Head of caudate nucleus (tissue), 42 donors: ENCODE measurements around the gene PLXDC1.
A peak's percentile ranks its signal among the peaks of the same experiment; 100 is the strongest.
"Not testable (repeated sequence)": the region's sequence is repeated elsewhere in the genome, so short reads cannot be mapped to it uniquely, and the experiment has no call there.

Experiments
- DNase-seq, 42 donors: peaks; one replicate each; pipeline versions ENCODE4 v3.0.0 to v3.0.0-alpha.2; 2020 to 2021; ENCODE audit warnings: mixed read lengths in 7 of 42
- intact Hi-C: fragments of 100-400 bp; cut with DNase I; formaldehyde crosslinking; loops from one replicate; pipeline ENCODE4 v1.15.0; 2022

Gene PLXDC1

DNA sequence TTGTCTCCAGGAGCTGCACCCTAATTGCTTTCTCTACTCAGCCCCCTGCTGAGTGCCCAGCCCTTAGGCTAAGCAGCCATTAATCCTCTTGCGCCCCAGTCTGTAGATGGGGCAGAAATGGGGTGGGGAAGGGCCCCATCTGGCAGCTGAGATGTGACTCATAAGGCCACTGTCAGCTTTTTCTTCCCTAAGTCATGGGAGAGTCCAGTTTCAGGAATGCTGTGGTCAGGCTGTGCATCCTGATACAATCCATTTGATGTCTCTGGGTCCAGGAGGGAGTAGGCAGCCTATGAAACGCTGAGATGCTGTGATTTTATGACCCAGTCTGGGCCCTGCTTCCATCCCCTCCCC lies 12.3 kb downstream of the PLXDC1 start:
- intact Hi-C loops, result no loop called here
- DNase-seq, result no peak

DNA sequence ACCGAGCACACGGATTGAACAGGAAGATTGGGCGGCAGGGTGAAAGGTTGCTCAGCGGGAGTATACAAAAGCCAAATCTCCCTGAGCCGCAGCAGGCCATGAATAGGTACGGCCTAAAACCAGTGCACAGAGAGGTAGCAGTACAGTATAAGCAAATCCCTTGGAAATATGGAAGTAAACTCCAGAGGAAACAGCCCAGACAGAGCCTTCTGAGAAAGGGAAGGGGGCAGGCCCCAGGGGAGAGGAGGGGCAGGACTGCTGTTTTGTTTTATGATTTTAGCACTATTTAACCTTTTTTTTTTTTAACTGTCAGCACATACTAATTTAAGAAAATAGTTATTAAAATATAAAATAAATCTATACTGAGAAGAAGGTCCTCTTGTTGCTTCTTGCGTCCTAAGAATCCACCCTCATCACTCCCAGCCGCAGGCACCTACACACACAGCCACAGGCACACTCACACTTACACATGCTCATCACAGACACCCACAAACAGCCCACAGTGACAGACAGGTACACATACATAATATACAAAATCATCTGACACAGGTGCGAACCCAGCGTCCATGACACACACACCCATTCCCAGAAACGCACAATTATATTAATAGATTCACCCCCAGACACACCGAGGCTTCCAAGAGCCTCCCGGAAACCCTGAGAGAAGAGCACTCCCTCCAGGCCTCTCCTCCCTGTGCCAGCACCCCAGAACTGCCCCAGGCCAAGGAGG lies 12.8 kb downstream of the PLXDC1 start:
- peak in 9 of 42 donors; percentile 22 to 61 (median 37) for DNase-seq
- intact Hi-C loops, result no loop called here

DNA sequence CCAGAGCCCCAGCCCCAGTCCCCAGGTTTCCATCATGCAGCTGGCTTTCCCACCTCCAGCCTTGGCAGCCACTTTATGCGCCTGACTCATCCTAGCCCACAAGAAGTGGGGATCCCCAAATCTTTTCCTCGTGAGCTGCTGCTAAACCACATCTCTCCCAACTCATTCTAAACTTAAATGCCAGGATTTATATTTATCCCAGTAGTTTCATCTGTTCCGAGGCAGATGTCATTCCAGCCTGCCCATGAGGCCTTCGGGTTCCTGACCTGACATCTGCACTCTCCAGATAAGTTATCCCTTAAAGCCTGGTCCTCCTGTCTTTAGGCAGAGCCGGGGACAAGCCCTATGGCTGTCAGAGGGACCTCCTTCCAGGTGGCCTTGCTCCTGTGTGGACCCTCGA lies 16.6 kb downstream of the PLXDC1 start:
- DNase-seq, result no peak
- intact Hi-C loops, result no loop called here

DNA sequence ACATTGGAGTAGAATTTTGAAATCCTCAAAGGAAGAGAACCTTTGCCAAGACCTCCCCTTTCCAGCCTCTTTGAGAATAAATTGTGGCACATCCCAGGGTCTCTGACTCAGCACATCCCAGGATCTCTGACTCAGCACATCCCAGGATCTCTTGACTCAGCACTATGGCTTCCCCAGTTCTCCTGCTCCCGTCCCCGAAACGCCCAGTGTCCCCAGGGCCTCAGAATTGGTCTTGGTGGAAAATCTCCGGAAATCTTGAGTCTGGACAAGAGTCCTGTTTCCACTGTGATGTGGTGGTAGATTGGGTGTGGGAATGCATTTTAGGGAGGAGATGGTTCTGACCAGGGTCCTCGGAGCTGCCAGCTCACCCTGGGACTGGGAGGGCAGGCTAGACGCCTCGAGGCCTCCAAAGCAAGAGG lies 19.2 kb downstream of the PLXDC1 start:
- intact Hi-C loops, result no loop called here
- no peak for DNase-seq

DNA sequence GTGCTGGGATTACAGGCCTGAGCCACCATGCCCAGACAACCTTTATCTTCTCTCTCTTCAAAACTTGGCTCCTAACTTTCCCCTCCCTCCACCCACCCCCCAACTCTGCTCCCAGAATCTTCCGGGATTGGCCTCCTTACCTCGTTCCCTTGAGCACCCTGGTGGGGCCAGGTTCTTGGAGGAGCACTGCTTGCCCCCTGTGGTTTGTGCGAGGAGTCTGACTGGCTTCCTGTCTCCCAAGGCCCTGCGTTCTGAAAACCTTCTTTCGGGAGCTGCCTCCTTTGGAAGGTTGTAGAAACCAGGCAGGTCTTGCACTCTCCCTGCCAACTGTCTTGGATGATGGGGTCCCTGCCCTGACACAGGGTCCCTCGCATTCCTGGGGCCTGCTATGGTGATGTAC lies 19.8 kb downstream of the PLXDC1 start:
- DNase-seq, result no peak
- intact Hi-C loops, result no loop called here

DNA sequence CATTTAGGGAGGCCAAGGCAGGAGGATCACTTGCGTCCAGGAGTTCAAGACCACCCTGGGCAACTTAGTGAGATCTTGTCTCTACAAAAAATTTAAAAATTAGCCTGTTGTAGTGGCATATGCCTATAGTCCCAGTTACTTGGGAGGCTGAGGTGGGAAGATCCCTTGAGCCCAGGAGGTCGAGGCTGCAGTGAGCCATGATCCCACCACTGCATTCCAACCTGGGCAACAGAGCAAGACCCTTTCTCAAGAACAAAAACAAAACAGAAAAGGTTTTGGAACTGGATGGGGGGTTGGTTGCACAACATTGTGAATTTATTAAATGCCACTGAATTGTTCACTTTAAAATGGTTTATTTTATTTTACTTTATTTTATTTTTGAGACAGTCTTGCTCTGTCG lies 21.2 kb downstream of the PLXDC1 start:
- intact Hi-C loops, result no loop called here
- DNase-seq, result no peak

DNA sequence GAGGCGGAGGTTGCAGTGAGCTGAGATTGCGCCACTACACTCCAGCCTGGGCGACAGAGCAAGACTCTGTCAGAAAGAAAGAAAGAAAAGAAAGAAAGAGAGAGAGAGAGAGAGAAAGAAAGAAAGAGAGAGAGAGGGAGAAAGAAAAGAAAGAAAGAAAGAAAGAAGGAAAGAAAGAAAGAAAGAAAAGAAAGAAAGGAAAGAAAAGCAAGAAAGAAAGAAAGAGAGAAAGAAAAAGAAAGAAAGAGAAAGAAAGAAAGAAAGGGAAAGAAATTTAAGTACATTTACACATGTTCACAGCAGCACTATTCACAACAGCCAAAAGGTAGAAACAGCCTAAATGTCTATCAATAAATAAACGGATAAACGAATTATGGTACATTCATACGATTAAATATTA lies 21.9 kb downstream of the PLXDC1 start:
- DNase-seq, intact Hi-C loops: not testable (repeated sequence)

DNA sequence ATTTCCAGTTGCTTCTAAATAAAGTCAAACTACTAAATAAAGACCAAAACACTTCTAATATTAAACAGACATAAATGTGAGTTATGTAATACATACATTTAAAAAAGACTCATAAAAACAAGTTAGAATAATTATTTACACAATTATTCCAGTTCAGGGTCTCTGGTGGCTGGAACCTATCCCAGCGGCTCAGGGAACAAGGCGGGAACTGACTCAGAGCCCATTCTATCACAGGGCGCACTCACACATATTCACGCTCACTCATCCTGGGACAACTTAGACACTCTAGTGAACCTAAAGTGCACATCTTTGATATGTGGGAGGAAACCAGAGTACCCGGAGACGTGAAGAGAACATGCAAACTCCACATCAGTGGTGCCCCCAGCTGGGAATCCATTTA lies 25.0 kb downstream of the PLXDC1 start:
- no peak for DNase-seq

DNA sequence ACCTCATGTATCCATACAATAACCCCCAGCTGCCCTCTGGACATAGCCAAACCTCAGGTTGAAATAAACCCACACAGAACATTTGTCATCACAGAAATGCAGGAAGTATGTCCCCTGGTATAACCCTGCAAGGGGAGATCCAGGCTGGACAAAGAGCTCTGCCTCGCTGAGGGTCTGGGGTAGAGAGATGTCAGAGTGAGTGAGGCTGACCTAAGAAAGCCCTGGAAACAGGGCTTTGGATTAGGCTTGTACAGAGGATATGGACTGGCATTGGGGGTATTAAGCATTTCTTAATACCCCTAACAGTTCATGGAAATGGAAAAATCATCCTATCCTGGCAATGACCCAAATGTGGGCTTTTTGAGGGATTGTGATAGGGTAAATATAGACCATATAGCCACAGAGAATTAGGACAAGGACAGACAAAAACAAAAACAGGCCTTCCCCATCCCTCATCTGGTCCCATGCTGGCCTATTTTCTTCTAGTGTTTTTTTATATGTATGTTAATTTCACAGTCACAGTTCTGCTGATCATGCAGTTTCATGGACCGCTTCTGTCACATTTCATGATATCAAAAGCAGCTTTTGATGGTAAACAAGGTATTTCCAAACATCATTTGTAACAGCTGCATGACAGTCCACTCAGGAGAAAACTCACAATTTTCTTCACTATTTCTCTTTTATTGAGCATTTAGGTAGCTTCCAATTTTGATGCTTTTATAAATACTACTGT lies 26.1 kb downstream of the PLXDC1 start:
- no peak for DNase-seq
- intact Hi-C loops, result no loop called here

More for the DNA sequence above, 25.0 kb downstream of the PLXDC1 start:
- intact Hi-C loops, result no loop called here

DNA sequence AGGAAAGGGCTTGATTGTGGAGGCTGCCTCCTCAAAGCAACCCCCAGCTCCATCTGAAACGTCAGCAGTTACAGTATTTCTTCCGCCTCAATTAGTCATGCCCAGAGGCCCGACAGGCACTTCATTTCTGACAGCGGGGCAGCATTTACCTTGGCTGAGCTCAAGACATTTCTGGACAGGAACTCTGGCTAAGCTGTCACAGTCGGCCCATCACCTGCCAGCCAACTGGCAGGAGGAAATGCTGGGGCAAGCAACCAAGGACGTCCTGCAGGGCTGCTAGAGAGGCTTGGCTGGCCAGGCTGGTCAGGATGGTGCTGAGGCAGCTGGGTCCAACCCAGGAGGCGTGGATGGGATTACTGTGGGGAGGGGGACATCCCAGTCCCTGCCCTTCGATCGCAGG lies 27.8 kb downstream of the PLXDC1 start:
- intact Hi-C loops, result no loop called here
- peak in 1 of 42 donors; percentile 8 for DNase-seq

DNA sequence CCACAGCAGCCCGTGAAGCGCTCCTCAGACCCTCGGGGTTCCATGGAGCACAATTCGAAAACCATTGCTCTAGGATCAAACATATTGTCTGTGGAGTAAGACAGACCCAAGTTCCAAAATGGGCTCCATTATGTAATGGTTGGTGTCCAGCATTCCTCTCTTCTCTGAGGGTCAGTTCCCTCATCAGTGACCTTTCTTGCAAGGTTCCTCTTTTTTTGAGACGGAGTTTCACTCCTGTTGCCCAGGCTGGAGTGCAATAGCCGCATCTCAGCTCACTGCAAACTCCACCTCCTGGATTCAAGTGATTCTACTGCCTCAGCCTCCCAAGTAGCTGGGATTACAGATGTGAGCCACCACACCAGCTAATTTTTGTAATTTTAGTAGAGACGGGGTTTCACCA lies 28.4 kb downstream of the PLXDC1 start:
- no peak for DNase-seq
- intact Hi-C loops, result no loop called here

DNA sequence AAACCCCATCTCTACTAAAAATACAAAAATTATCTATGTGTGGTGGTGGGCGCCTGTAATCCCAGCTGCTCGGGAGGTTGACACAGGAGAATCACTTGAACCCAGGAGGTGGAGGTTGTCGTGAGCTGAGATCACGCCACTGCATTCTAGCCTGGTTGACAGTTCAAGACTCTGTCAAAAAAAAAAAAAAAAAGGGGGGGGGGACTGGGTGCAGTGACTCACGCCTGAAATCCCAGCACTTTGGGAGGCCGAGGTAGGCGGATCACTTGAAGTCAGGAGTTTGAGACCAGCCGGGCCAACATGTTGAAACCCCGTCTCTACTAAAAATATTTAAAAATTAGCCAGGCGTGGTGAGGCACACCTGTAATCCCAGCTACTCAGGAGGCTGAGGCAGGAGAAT lies 29.5 kb downstream of the PLXDC1 start:
- DNase-seq, intact Hi-C loops: not testable (repeated sequence)

DNA sequence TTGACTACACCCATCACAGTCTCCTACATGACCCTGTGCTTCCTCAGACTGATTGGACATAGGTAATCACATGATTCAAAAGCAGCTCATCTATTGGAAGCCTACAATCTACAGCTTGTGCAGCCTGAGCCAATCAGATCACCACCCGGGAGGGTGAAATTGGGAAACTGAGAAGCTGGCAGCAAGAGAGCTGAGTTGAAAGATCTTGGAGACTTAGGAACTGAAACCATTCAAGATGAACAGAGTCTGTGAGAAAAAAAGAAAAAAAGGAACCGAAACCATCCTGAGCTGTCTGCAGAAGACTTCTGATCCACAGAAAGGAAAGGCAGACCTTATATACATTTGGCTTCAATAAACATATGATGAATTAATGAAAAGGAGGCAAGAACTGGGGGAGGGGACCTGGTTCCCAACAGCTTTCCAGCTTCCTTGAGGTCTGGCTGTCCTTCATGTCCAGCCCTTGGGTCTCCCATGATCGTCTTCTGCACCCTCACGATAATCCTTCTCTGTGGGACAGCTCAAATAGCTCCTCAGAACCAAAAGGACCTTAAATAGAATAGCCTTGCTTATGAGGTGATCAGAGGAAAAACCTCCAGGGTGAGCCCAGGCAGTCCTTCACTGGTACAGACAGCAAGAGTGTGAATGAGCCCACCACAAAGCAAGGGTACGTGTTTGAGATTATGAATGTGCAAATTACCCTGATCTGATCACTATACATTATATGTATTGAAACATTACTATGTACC lies 32.6 kb downstream of the PLXDC1 start:
- DNase-seq, result peak in 13 of 42 donors; percentile 18 to 51 (median 30)
- intact Hi-C loops, result no loop called here

DNA sequence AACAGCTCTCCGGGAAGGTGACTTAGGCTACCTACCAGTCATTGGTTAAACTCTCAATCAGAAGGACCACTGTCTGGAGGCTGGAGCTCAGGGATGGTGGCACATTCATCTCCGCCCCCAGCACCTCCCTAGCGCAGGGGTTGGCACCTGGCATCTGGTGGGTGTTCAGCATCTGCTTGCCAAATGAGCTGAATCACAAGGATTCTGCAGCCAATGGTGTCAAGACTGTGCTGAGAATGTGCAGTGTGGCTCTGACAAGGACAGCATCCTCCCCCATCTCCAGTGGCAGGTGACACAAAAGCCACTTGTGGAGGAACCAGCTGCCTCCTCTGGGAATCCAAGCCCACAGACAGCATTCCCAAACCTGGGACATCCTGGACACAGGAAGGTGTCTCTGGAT lies 35.2 kb downstream of the PLXDC1 start:
- DNase-seq, result peak; percentile 20 to 90 (median 62)
- intact Hi-C loops, result no loop called here

DNA sequence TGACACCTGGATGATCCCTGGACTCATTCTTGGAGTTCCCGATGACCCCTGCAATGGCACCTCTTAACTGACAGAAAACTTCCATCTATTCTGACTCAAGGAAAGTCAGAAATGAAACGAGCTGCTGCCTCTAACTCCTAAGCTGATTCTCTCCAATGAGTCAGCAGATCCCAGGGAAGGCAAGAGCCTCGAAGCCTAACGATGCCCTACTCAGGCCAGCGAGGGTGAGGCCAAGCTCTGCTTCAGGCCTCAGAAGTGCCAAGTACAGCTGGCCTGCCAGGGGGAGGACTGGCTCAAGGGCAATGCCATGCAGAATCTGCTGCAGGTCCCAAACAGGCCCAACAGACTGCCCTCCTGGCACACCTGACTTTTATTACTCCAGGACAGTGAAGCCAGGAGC lies 36.3 kb downstream of the PLXDC1 start:
- intact Hi-C loops, result no loop called here
- no peak for DNase-seq

DNA sequence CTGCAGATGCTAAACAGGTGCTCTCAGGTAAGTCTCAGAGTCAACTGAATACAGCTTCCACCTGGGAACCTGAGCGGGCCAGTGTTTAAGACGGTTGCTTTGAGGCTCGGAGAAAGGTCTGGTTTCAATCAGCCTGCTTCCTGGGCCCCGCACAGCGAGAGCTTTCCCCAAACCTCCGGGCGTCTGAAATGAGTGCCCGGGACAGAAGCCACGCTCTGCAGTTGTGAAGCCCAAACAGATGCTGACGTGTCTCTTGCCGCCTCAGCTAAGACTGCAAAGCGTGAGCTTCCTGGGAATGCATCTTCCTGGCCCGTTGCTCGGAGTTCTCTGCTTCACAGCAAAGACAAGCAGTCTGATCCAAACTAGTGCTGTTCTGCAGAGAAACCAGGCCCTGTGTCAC lies 36.7 kb downstream of the PLXDC1 start:
- no peak for DNase-seq
- intact Hi-C loops, result no loop called here

DNA sequence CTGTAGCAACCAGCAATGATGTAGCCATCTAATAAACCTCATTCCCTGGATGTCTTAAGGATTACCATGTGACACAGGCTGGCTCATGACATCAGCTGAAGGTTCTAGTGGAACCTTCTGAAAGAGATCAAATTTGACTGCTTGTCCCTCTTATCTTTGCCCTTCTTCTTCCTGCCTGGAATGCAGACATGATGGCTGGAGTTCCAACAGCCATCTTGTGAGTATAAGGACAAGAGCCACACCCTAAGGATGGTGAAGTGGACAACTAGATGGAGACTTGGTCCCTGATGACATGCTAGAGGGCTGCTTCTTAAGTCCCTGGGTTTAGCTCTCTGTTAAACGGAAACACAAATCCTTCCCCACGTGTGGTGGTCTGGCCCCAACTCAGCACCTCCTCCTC lies 37.6 kb downstream of the PLXDC1 start:
- no peak for DNase-seq
- intact Hi-C loops, result no loop called here

DNA sequence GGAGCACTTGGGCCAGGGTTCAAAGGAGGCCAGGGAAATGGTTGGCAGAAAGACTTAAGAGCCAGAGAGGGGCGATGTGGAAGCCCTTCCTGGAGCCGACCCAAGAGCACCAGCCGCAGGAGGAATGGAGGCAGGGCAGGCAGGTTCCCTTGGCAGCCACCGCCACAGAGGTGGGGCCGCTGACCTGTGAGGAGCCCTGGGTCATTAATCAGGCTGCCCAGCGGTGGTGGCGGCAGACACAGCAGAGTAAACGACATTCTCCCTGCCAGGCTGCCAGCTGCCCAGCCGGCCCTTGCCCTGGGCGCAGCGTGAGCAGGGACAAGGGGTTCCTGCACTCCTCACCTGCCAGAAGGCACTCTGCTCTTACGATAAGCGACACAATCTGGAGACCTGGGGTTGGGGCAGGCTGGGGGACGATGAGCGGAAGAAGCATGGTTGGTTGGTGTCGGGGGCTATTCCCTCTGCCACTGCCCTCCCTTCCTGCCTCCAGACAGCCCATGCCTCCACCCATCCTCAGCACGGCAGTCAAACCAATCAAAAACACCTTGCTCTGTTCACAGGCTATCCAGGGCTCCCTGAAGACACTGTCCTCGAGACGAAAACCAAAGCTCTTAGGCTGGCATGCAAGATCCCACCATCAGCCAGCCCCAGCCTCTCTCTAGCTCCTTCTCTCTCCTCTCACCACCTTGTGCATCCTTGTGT lies 40.9 kb downstream of the PLXDC1 start:
- intact Hi-C loops, result no loop called here
- DNase-seq, result no peak

DNA sequence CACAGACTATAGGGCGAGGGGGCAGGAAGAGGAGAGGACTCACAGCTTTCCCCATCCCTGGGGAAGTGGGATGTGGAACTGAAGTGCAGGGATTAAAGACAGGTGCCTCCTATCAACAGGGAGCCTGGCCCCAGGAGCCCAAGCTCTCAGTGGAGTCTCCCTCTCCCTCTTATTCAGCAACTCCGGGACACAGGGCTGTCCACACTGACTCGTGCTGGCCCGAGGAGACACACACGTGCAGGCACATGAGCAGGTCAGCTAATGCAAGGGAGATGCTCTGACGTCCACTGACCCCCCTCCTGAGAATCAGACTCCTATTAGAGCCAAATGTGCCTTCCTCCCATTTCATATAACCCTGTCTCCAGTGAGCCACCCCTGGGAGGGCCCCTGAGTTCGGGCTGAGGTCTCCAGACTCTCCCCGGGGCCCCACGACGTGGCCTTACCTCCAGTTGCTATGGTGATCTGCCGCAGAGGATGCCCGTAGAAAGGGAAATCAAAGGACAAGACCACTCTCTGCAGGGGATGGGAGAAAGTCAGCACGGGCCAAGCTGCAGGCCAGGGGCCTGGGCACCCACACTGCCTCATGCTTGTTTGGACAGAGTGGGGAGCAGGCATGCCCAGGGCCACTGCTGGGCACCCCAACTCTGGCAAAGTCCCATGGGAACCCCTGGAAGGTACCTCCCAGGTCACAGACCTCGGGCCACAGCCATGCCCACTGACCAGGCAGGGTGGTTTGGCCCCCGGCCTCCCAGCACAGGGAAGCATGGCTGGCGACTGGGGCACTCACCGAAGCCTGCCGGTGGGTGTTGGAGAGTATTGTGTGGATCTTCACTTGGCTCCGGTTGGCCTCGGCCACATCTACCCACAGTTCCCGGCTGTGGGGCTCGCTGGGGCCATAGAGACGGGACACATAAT lies 42.7 kb downstream of the PLXDC1 start:
- intact Hi-C loops, result no loop called here
- DNase-seq, result no peak
